Measurements from ENCODE around the gene WDFY4. TPM values are rescaled to one million over a fixed set of nuclear protein-coding genes. Genes with fewer than 3 reads are reported as not detected.

WDFY4 gene
- total and polyA plus RNA-seq, 4 donors: 0.57 to 7.1 (median 2.0) TPM

Small RNA genes within 50 kb of the gene (small RNA-seq; reads per million reads assigned to genes)
- not detected for gene MIR4294

Other genes with a start within 250 kb of the WDFY4 start
- gene ARHGAP22, start 79.8 kb upstream of the WDFY4 start, total RNA-seq: 1 to 10 TPM in 1 of 2 donors, under 1 TPM in 1; 0.59 to 2.3 TPM
- gene ARHGAP22, start 79.8 kb upstream of the WDFY4 start, polyA plus RNA-seq: under 1 TPM; 0.23 to 0.49 TPM

Data from liver (tissue), 5 donors.